Measurements from ENCODE around the gene GABRA5.
"Not testable (repeated sequence)": the region's sequence is repeated elsewhere in the genome, so short reads cannot be mapped to it uniquely, and the experiment has no call there.

GABRA5 gene

GRCh38 chr15:26879706-26880105, 12.8 kb downstream of the GABRA5 start:
- DNase-seq, result no peak

GRCh38 chr15:26882112-26882511, 15.2 kb downstream of the GABRA5 start:
- DNase-seq, result no peak

GRCh38 chr15:26882616-26883365, 15.9 kb downstream of the GABRA5 start:
- no peak for DNase-seq

GRCh38 chr15:26883466-26883865, 16.6 kb downstream of the GABRA5 start:
- DNase-seq, result no peak

GRCh38 chr15:26886566-26886965, 19.7 kb downstream of the GABRA5 start:
- DNase-seq, result no peak

- no peak for DNase-seq
Observed at GRCh38 chr15:26887926-26888666, 21.2 kb downstream of the GABRA5 start.

GRCh38 chr15:26888761-26889160, 21.9 kb downstream of the GABRA5 start:
- DNase-seq, result no peak

GRCh38 chr15:26889298-26889898, 22.5 kb downstream of the GABRA5 start:
- DNase-seq, result peak; percentile 25

GRCh38 chr15:26890451-26890850, 23.6 kb downstream of the GABRA5 start:
- DNase-seq, result no peak

GRCh38 chr15:26890988-26891387, 24.1 kb downstream of the GABRA5 start:
- no peak for DNase-seq

GRCh38 chr15:26891448-26892181, 24.8 kb downstream of the GABRA5 start:
- no peak for DNase-seq

GRCh38 chr15:26892182-26892518, 25.3 kb downstream of the GABRA5 start:
- DNase-seq, result no peak

- DNase-seq, result no peak
Observed at GRCh38 chr15:26892678-26893077, 25.8 kb downstream of the GABRA5 start.

- no peak for DNase-seq
Observed at GRCh38 chr15:26893351-26894065, 26.6 kb downstream of the GABRA5 start.

GRCh38 chr15:26894181-26894580, 27.3 kb downstream of the GABRA5 start:
- no peak for DNase-seq

GRCh38 chr15:26895346-26895745, 28.5 kb downstream of the GABRA5 start:
- DNase-seq, result not testable (repeated sequence)

GRCh38 chr15:26899658-26900057, 32.8 kb downstream of the GABRA5 start:
- DNase-seq, result no peak

GRCh38 chr15:26901041-26901440, 34.2 kb downstream of the GABRA5 start:
- no peak for DNase-seq

- no peak for DNase-seq
Observed at GRCh38 chr15:26910715-26911114, 43.9 kb downstream of the GABRA5 start.

GRCh38 chr15:26921433-26921832, 54.6 kb downstream of the GABRA5 start:
- no peak for DNase-seq

GRCh38 chr15:26926081-26926480, 59.2 kb downstream of the GABRA5 start:
- DNase-seq, result no peak

GRCh38 chr15:26928051-26928450, 61.2 kb downstream of the GABRA5 start:
- no peak for DNase-seq

- no peak for DNase-seq
Observed at GRCh38 chr15:26929588-26929987, 62.7 kb downstream of the GABRA5 start.

Measured in activated CD8-positive, alpha-beta memory T cell treated with anti-CD3 and anti-CD28 coated beads, Interleukin-2, amount 50 U/mL, for 4 hours (primary cell).